Measurements from ENCODE around the gene GPR35.

DNA sequence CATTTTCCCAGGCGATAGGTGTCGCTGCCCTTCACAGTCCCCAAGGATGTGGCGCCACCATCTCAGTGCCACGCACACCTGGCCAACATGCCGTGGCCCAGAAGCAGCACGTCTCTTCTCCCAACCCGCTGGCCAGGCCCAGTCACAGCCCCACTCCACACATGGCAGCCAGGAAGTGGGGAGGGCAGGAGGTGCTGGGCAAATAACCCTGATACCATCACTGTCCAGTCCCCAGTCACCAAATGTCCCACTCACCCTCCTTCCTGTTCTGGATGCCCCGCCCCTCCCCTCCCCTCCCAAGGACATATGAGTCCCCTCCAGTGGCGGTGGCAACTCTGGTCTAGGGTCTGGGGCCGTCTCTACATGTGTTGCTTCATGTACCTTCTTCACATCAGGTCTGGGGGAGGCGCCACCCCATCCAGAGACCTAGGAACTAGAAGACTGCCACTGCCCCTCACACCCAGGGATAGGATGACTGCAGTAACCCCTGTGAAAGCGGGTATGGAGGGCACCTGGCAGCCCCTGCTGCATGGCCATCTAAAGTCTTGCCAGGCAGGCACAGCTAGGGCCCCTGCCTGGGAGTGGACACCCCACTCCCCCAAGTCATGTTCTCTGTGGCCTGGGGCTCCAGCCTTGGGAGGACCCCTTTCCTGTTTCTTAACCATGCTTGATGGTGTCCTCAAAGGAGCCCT is 46.1 kb upstream of the GPR35 start:
- TF ChIP-seq POLR2AphosphoS5 (IDR thresholded peaks at IDR 0.05; ENCODE audit: insufficient read depth, low read depth, low read length) (no peak), CTCF (IDR thresholded peaks at IDR 0.05; ENCODE audit: extremely low read depth in 1 of 2, insufficient read depth in 1 of 2, low read depth in 1 of 2, low read length in 2 of 2) (no peak), MAX (IDR thresholded peaks at IDR 0.05; ENCODE audit: insufficient read depth, insufficient read length) (no peak)

All from endothelial cell of umbilical vein (primary cell).